T-helper 22 cell (primary cell): Measurements from ENCODE around the gene ANAPC7.
"Not testable (repeated sequence)": the region's sequence is repeated elsewhere in the genome, so short reads cannot be mapped to it uniquely, and the experiment has no call there.

Source experiments
- DNase-seq: peaks from one replicate; pipeline ENCODE4 v3.0.0-alpha.2; 2020; ENCODE audit warnings: low read depth

ANAPC7 gene

GRCh38 chr12:110373962-110374611 is 29.4 kb downstream of the ANAPC7 start:
- no peak for DNase-seq

- no peak for DNase-seq
Observed at GRCh38 chr12:110373425-110373824, 30.1 kb downstream of the ANAPC7 start.

- DNase-seq = no peak
Observed at GRCh38 chr12:110373025-110373424, 30.5 kb downstream of the ANAPC7 start.

DNA sequence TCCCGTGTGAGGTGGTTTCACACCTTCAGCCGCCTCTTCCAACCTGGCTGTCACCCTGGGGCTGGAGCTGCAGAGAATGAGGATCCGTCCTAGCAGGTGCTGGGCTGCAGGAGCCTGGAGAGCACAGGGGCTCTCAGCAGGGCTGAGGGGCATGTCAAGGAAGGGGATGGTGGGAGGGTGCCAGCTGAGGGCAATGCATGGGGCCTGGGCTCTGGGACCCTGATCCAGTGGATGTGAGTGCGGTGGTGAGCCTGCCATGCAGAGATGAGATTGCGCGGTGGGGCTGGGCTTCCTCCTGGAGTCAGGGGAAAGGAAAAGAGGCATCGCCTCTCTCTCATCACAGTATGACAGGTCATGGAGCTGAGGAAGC is 31.5 kb downstream of the ANAPC7 start:
- no peak for DNase-seq

DNA sequence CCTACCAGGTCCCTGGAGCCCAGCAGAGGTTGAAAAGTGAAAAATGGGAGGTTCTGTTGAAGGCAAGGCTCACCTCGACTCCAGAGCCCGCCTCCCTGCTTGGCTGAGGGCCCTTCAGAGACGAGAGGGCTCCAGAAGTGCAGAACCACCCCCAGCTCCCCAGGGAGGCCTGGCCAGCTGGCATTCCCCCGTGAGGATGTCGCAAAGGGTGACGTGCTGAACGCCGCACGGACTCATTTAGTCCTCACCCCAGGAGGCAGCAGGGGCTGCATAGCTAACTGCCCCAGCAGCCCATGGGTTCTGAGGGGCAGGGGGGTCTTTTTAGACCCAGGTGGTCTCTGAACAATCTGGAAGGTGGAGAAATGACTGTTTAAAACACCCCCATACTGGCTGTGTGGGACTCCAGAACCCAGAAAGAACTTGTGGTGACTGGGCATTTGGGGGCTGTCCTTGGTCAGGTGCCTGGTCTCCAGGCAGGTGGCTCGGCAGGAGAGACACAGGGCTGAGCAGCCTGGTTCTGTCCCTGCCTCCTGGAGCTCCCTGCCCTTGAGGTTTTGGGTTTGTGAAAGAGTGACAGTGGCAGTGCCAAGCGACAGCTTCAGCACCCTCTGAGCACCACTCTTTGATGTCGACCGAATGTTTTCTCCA is 32.0 kb downstream of the ANAPC7 start:
- DNase-seq = no peak

GRCh38 chr12:110370732-110371231 is 32.7 kb downstream of the ANAPC7 start:
- no peak for DNase-seq

DNA sequence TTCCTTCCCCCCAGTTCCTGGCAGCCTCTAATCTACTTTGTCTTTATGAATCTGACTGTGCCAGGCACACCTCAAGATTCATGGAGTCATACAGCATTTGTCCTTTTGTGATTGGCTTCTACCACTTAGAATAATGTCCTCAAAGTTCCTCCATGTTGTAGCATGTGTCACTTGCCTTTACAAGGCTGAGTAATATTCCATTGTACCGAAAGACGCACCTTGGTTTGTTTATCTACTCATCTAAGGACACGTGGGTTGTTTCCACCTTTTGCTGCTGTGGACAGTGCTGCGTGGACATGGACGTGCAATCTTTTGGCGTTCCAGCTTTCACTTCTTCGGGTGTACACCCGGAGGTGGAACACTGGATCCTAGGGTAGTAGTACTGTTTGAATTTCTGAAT is 33.5 kb downstream of the ANAPC7 start:
- DNase-seq = no peak

DNA sequence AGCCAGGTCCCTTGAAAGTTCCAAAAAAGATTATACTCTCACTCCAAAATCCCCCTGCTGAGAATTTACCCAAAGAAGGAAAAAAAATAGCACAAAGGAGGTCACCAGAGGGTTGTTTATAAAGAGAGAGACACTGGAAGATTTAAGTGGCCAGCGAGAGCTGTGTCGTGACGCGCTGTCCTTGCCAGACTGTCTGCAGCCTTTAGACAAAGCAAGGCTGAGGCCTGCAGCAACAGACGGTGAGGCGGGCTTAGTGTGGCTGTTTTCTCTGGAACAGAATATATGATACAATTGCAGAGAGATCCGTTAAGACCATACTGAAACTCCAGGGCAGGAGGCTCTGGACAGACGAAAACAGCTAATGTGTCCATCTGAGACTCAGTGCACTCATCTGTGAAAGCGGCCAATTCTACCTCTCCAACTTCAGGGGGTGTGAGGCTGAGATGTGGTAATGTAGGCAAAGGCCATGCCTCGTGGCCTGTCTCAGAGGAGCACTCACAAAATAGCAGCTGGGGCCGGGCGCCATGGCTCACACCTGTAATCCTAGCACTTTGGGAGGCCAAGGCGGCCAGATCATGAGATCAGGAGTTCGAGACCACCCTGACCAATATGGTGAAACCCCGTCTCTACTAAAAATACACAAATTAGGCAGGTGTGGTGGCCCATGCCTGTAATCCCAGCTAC is 36.2 kb downstream of the ANAPC7 start:
- no peak for DNase-seq

GRCh38 chr12:110366321-110367142 is 37.0 kb downstream of the ANAPC7 start:
- no peak for DNase-seq

- DNase-seq = no peak
Observed at GRCh38 chr12:110365489-110366320, 37.8 kb downstream of the ANAPC7 start.

- no peak for DNase-seq
Observed at GRCh38 chr12:110361216-110361615, 42.3 kb downstream of the ANAPC7 start.

- not testable (repeated sequence) for DNase-seq
Observed at GRCh38 chr12:110358384-110359097, 45.0 kb downstream of the ANAPC7 start.

DNA sequence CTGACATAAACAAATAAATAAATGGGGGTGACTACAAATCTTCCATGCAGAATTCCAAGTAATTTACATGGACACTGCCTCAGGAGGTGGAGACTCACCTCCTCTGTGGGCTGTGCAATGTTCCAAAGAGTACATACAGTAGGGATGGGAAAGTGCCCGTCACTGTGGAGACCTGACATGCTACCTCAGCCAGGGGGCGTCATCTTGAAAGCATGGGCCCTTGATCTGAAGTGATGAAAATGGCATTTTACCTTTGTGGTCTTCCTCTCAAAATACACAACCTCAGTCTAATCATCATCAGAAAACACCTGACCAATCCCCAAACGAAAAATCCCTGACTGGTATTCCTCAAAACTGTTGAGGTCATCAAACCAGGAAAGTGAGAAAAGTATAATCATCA is 48.4 kb downstream of the ANAPC7 start:
- DNase-seq = no peak

DNA sequence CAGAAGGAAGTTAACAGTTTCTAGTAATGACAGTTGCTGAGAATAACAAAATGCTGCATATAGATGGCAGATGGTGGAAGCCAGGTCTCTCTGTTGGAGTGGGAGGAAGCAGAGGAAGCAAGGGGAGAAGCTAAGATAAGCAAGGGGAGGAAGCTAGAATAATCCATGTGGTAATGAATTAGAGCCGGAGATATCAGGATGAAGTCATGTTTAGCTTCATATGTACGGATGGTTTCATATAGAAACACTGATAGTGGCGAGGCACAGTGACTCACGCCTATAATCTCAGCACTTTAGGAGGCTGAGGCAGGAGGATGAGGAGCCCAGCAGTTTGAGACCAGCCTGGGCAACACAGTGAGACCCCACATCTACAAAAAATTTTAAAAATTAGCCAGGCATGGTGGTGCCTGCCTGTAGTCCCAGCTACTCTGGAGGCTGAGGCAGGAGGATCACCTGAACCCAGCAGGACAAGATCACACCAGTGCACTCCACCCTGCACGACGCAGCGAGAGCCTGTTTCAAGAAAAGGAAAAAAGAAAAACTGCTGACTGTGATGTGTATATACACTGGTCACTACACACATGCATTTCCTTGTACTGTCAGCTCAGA is 49.2 kb downstream of the ANAPC7 start:
- no peak for DNase-seq

DNA sequence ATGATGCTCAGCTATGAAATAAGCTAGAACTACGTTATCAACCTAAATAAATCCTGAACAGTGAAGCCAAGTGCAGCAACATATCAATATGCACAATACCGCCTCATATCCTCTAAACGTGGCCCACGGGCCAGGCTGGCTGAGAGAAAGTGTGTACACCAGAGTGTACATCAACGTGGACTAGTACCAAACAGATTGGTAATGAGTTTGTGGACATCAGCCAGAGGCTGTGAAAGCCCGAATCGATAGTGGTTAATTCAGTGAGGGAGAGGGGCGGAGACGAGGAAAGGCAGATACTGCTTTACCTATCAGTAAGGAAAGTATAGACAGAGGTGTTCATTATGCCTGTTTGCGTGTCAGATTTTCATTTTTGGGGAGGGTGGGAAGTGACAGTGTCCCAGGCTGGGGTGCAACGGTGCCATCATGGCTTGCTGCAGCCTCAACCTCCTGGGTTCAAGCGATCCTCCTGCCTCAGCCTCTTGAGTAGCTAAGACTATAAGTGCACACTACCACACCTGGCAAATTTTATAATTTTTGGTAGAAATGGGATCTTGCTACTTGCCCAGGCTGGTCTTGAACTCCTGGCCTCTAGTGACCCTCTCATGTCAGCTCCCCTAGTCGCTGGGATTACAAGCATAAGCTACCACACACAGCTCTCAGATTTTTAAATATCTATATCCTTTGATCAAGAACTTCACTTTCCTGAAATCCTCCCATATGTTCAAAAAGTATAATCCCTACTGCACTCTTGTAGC is 50.1 kb downstream of the ANAPC7 start:
- no peak for DNase-seq

- DNase-seq = no peak
Observed at GRCh38 chr12:110352401-110352800, 51.1 kb downstream of the ANAPC7 start.

GRCh38 chr12:110351119-110351518 is 52.4 kb downstream of the ANAPC7 start:
- DNase-seq = no peak

- no peak for DNase-seq
Observed at GRCh38 chr12:110349514-110350151, 53.9 kb downstream of the ANAPC7 start.

GRCh38 chr12:110349096-110349495 is 54.4 kb downstream of the ANAPC7 start:
- DNase-seq = no peak
